Stimulated activated CD4-positive, alpha-beta T cell treated with anti-CD3 and anti-CD28 coated beads, Interleukin-4, amount 100 ng/mL, for 4 hours (primary cell): ENCODE results near the gene ST8SIA1.
"Not testable (repeated sequence)": the region's sequence is repeated elsewhere in the genome, so short reads cannot be mapped to it uniquely, and the experiment has no call there.

ENCODE experiments used
- DNase-seq, 2 experiments: peaks; one replicate each; pipeline ENCODE4 v3.0.0-alpha.2; 2020

Gene ST8SIA1, protein sequence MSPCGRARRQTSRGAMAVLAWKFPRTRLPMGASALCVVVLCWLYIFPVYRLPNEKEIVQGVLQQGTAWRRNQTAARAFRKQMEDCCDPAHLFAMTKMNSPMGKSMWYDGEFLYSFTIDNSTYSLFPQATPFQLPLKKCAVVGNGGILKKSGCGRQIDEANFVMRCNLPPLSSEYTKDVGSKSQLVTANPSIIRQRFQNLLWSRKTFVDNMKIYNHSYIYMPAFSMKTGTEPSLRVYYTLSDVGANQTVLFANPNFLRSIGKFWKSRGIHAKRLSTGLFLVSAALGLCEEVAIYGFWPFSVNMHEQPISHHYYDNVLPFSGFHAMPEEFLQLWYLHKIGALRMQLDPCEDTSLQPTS

DNA sequence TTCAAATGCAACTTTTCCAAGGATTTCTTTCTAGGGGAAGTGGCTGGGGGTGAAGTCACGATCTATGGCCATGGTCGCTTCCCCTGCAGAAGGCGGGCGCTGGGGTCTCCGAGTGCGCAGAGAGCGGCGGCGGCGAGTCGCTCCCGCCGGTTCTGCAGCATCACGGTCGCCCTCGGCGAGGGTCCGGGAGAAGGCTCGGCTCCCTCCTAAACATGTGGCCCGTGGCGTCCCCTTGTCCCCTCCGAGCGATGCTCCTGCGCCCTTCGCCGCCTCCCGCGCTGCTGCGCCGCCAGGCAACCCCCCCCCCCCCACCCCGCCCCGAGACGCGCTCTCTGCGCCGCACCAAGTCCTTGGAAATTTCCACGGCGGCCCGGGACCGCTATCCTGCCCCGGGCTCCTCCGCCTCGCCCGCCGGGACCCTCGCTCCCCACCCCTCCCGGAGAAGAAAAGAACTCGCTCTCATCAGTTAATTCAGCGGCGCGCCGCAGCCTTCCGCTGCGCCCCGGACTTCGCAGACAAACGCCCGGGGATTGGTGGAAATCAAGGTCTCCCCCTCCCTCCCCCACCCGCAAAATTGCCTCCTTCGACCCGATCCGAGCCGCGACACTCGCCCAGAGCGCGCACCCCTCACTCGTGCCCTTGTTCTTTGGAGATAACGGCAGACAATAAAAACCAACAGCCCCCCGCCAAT lies at the start of gene ST8SIA1:
TSS of gene ST8SIA1 (minus strand) at position 298 of the 691 bp plus-strand sequence. CDS start 475 bp downstream, outside the sequence.
- DNase-seq: peak; percentile 47 to 52

DNA sequence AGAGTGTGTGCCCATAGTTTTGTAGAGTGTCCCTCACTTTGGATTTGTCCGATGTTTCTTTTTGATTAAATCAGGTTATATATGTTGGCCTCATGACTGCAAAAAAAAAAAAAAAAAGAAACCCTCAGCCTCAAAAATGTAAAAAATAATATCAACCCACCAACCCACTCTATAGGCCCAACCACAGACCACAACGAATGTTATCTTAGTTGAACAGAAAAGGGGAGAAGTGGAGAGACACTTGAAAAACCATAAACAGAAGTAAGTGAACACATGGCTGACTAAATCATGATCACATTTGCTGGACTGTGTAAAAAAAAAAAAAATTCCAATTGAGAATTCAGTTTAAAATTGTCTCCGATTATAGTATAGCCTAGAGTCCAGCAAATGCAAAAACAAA lies 45.5 kb upstream of the ST8SIA1 start:
- DNase-seq: no peak

DNA sequence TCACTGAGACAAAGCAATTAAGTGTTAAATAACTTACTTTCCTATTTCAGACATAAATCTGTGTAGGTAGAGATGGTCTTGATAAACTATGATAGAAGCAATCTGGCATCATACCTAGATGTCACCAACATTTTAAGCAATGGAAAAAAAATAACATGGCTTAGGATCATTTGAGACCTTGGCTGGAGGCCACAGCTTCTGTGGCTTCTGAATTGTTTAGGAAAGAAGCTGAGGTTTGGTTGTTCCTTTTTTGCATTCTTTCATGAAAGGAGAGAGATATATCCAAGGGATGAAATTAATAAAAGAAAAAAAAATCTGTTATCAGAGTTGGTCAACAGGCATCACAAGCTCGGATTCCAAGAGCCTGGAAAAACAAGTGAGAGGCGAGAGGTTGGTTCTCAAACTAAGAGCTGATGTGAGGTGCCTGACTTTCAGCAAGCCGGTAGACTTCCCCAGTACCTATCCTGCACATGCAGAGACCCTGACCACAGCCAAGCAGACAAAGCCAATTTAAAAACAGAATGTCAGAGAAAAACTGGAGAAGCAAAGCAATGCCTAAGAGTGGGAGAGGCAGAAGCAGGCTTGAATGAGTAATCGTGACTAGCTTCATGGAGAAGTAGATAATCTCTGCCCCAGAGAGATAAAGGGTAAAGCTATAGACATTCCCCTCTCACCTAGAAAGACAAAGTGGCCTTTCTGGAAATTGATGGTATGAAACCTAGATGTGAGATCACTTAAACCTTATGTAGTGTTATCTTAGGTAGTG lies 43.4 kb upstream of the ST8SIA1 start:
- no peak for DNase-seq

DNA sequence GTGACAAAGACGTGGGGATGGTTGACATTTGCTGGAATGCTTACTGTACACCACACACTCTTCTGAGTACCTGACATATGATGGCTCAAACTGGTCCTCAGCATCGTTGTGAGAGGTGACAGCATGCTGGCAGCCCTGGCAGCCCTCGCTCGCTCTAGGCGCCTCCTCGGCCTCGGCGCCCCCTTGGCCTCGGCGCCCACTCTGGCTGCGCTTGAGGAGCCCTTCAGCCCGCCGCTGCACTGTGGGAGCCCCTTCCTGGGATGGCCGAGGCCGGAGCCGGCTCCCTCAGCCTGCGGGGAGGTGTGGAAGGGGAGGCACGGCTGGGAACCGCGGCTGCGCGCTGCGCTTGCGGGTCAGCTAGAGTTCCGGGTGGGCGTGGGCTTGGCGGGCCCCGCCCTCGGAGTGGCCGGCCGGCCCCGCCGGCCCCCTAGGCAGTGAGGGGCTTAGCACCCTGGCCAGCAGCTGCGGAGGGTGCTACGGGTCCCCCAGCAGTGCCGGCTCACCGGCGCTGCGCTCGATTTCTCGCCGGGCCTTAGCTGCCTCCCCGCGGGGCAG lies 42.2 kb upstream of the ST8SIA1 start:
- DNase-seq: not testable (repeated sequence)

DNA sequence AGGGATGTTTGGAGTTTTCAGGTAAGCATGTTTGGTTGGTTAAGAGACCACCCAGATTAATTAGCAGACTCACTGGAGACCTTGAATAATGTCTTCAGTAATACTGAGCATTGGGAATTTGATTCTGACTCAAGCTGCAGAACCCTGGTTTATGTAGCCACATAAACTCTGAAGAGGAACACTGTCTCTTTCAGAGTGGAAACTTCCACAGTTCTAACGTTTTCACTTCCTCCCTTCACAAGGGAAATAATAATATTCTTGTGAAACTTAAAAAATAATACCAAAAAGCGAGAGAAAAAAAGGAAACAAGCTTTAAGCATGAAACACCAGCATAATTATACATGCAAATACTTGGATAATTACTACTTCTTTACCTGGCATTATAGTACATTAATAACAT lies 40.0 kb upstream of the ST8SIA1 start:
- DNase-seq: no peak

DNA sequence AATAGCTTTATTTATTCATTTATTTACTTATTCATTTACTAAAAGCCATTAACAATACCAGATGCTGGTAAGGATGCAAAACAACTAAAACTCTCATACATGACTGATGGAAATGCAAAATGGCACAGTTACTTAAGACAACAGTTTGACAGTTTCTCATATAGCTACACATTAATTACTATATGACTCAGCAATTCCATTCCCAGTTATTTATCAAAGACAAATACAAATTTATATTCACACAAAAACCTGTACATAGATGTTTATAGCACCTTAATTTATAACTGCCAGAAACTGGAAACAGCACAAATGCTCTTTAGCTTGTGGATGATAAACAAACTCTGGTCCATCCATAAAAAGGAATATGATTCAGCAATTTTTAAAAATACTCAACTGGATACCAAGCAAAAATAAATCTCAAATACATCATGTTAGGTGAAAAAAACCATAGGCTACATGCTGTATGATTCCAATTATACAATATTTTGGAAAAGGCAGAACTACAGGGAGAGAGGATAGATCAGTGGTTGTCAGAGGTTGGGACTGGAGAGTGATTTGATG lies 37.9 kb upstream of the ST8SIA1 start:
- no peak for DNase-seq

DNA sequence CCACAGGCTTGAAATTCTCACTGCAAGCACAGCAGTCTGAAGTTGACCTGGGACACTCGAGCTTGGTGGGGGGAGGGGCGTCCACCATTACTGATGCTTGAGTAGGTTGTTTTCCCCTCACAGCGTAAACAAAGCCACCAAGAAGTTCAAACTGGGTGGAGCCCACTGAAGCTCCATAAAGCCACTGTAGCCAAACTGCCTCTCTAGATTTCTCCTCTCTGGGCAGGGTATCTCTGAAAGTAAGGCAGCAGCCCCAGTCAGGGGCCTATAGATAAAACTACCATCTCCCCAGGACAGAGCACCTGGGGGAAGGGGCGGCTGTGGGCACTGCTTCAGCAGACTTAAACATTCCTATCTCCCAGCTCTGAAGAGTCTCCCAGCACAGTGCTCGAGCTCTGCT lies 31.7 kb upstream of the ST8SIA1 start:
- no peak for DNase-seq

DNA sequence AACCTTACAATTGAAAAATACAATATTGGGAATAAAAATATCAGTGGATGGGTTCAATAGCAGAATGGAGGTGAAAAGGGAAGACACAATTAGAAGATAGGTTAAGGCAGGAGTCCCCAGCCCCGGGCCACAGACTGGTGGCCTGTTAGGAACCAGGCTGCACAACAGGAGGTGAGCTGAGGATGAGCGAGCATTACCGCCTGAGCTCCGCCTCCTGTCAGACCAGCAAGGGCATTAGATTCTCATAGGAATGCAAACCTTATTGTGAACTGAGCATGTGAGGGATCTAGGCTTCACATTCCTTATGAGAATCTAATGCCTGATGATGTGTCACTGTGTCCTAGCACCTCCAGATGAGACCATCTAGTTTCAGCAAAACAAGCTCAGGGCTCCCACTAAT lies 27.3 kb upstream of the ST8SIA1 start:
- DNase-seq: no peak

DNA sequence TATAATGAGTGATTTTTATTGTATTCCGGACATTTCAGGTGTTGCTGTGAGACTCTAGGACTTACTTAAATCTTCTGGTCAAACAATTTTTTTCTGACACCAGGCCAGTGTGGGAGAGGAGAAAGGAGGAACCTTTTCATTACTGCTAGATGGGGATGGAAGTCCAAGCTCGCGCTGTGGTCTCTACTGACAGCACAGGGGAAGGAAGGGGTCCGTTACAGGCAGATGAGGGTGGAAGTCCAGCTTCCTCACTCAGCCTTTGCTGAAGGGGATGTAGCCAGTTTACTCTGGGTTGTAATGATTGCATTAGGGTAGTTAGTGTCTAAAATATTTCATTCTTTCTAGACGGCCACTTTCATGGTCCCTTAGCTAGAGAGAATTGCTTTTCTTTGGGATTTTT lies 26.3 kb upstream of the ST8SIA1 start:
- DNase-seq: no peak

DNA sequence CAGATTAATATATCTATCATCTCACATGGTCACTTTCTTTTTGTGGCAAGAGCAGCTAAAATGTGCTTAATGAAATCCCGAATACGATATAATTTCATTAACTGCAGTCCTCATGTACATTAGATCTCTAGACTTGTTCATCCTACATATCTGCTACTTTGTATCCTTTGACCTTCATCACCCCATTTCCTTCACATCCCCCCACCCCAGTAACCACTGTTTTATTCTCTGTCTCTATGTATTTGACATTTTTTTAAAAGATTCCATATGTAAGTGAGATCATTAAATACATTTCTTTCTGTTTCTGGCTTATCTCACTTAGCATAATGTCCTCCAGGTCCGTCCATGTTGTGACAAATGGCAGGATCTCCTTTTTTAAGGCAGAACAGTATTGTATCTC lies 23.0 kb upstream of the ST8SIA1 start:
- DNase-seq: no peak

DNA sequence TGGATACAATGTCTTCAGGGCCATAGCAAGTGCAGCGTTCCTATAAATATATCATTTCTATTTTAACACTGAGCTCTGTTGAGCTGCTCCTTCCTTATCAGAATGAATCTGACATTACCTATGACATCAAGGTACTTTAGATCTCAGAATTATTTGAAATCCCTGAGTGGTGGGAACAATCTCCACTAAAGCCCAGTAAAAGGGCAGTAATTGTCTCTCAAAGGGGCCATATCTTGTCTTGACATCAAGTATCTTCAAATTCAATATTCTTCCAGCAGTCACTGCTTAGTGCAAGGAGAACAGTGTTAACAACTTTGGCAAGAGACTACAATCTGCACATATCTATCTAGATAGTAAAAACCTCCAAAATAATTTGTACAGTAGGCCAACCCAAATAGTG lies 21.7 kb upstream of the ST8SIA1 start:
- DNase-seq: no peak

DNA sequence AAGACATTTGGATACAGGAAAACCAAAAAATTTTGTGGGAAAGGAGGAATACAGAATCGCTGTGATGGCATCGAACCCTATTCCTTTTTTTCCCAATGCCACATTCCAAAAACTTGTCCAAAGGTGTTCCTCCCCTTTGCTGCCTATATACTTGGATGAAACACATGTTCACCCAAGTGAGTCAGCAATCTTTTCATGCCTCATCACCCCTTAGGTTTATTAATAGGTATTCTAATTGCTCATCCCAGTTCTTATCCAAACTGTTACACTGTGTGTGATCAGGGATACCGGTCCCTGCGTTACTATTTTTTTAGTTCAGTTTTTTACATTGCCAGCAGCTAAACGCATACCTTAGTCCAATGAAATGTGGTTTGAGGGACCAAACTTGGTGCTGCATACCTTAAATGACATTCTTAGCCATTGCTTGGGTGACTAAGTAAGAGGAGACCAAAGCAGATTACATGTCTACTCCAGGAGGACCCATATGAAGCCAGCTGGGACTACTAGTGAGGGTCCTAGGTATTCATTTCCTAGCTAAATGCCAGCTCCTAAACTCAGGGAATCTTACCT lies 20.6 kb upstream of the ST8SIA1 start:
- no peak for DNase-seq

DNA sequence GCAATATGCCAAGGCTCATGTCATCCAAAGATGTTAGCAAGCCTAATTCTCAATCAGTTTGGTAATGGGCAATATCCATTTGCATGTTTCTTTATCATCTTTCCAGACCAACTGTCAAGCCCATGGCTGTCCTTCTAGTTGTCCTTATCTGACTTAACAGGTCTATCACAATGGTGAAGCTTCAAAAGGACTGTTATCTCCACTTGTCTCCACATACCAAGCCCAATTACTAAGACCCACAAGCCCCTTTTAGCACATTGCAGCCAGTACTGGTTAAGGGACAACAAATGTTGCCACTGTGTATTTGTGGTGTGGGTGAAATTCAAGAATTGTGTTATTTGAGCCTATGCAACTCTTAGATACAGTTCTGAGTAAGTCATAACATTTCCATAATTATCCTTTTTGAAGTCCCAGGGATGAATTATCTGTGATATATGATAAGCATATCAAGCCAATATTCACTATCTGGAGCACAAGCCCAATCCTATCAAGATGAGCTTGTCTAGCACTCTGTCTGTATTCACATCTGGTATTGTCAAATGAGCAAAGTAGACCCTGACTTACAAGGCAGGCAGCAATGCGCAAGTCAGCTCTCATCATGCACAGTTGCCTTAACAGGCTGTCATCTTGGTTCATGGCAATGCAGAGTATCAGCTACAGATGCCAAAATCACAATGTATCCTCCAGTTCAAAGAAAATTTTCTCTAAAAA lies 19.3 kb upstream of the ST8SIA1 start:
- DNase-seq: no peak

DNA sequence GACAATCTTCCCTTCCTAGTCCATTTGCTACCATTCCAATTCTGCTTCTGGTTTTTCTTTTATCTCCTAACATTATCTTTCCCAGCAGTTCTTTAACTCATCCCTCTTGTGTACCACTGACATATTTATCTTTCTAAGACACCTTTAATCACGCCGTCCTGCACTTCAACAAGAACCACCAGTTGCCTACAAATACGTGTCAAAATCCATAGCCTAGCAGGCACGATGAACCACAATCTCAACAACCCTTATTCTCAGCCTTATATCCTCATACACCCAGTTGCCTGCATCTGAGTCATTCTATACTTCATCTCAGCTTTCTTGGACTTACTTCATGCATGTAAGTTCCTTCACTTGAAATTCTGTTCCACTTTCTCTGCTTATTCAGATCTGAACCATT lies 16.4 kb upstream of the ST8SIA1 start:
- no peak for DNase-seq

DNA sequence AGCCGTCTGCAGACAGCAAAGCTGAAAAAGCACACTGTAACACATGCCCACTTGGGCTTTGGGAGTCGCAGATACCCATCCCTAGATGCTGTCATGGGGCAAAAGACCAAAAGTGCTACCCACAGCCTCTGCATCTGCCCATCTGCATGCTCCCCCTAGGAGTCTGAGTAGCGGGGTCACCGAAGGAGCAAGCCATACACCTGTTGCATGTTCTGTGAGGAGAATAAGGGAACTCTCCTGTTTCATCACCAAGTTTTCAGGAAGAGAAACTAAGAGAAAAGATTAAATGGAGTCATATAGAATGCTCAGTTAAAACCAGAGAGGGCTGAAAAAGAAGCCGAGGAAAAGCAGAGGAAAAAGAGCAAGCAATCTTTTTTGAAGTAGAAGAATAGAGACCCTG lies 13.7 kb upstream of the ST8SIA1 start:
- DNase-seq: no peak

DNA sequence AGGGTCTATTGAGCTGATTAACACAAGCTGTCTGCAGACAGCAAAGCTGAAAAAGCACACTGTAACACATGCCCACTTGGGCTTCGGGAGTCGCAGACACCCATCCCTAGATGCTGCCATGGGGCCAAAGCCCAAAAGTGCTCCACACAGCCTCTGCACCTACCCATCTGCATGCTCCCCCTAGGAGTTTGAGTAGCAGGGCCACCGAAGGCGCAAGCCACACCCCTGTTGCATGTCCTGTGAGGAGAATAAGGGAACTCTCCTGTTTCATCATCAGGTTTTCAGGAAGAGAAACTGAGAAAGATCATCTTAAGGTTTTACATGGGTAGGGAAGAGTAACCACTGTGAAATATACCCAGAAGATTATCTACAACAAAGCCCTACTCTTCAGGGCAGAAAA lies 5.6 kb upstream of the ST8SIA1 start:
- DNase-seq: no peak

DNA sequence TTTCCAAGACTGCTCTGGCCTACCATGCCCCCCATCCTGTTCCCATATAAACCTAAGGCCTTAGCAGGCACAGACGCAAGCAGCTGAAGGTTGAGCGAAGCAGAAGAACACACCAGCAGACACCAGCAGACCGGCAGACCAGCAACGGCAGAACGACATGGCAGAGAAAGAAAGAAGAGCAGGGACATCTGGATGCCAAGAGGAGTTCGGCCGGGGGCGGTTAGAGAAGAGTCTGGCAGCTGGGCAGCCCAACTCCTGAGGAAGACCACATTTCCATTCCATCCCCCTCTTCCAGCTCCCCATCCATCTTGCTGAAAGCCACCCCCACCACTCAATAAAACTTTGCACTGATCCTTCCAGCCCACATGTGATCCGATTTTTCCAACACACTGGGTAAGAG lies 5.2 kb upstream of the ST8SIA1 start:
- DNase-seq: no peak

DNA sequence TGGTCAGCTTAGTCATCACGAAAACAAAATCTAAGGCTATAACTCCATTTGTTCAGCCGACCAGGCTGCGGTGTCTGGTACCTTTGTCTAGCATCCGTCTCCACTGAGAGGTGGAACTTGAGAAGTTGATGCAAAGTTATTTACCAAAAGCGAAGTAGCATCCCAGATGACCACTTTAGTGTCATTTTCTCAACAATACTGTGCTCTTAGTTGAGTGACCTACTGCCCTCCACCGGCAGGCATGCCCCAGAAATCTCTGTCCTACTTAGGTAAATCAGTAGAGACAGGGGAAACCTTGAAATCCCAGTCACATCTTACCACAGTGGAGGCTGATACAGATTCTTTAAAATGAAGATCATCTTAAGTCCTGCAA lies 1.3 kb upstream of the ST8SIA1 start:
- DNase-seq: no peak

DNA sequence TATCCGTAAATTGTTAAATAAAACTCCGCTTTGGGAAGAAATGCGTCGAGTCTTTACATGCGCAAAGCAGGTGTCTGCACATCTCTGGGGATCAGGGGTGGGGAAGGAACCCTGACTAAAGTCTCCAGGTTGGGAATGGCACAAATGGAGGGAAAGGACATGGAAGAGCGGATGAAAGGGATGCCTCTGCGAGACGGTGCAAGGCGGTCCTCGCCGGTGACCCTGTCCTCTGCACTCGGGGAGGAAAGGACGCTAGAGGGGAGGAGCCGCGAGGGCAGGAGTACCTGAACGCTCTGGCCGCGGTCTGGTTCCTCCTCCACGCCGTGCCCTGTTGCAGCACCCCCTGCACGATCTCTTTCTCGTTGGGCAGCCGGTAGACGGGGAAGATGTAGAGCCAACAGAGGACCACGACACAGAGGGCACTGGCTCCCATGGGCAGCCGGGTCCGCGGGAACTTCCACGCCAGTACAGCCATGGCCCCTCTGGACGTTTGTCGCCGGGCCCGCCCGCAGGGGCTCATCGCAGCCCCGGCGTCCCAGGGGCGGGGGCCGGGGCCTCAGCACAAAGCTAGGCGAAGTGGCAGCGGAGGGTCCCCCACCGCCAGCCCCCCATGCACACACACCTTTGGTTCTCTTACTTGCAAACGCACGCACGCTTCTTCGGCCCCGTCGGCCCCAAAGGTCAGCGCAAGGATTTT lies 646 bp downstream of the ST8SIA1 start:
- peak in 1 of 2 experiments; percentile 16 for DNase-seq

DNA sequence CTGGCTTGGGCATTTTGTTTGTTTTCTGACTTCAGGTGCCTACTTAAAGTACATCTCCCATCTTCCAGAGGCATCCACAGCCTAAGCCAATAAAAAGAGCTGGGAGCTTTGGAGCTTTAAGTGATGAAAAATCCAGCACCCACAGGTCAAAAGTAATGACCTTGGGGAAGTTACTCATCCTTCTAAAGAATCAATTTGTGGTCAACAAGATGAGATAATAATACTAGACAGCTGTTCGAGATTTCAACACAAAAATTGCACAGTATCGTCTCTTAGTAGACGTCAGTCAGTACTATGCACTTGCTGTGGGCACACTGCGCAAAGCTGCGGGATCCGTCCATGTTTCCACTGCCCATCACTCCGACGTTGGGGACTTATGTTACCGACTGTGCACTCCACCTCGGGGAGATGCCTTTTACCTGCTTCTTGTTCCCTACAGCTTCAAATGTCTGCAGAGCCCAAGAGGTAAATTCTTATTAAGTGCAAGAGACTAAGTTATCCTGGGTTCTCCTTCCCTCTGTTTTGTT lies 1.3 kb downstream of the ST8SIA1 start:
- DNase-seq: no peak

DNA sequence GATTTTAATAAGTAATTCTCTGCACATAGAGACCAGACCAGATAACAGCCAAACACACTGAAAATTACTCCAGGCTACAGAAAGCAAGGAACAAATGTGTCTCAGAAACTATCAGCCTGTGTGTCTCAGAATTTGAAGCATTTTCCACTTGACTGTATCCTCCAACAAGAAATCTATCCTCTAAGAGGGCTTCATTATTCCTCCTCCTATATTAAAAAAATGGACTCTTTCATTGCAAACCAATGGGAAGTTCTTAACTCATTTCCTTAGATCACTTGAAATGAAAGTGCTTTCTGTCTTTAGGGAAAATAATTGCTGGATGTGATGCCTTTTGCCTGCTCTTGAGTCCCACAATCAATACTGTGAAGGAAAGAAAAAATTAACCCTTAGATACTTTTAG lies 2.3 kb downstream of the ST8SIA1 start:
- DNase-seq: no peak
